HG03442 (cell line): ENCODE data around the gene CRELD2.

Experiments used
- ATAC-seq: cut with Tn5 transposase; IDR thresholded peaks from one replicate; pipeline ENCODE4 v1.9.1; 2021; ENCODE audit warnings: mild to moderate bottlenecking, moderate library complexity; ENCODE audit not compliant: unreplicated experiment

CRELD2 gene

GRCh38 chr22:49910229-49911155, 7.9 kb upstream of the CRELD2 start:
- ATAC-seq, result no peak

- ATAC-seq, result no peak
Measured at GRCh38 chr22:49911881-49912625, 6.4 kb upstream of the CRELD2 start.

- ATAC-seq, result no peak
Measured at GRCh38 chr22:49913026-49913425, 5.4 kb upstream of the CRELD2 start.

- ATAC-seq, result no peak
Measured at GRCh38 chr22:49913446-49913845, 5.0 kb upstream of the CRELD2 start.

- ATAC-seq, result no peak
Measured at GRCh38 chr22:49914256-49914655, 4.2 kb upstream of the CRELD2 start.

- ATAC-seq, result no peak
Measured at GRCh38 chr22:49915610-49916009, 2.8 kb upstream of the CRELD2 start.

- no peak for ATAC-seq
Measured at GRCh38 chr22:49916831-49917230, 1.6 kb upstream of the CRELD2 start.

GRCh38 chr22:49918911-49919881, 762 bp downstream of the CRELD2 start:
- no peak for ATAC-seq

- no peak for ATAC-seq
Measured at GRCh38 chr22:49920859-49921258, 2.4 kb downstream of the CRELD2 start.

- ATAC-seq, result no peak
Measured at GRCh38 chr22:49921508-49922278, 3.3 kb downstream of the CRELD2 start.

GRCh38 chr22:49922484-49922883, 4.0 kb downstream of the CRELD2 start:
- no peak for ATAC-seq

- no peak for ATAC-seq
Measured at GRCh38 chr22:49922926-49923325, 4.5 kb downstream of the CRELD2 start.

- ATAC-seq, result no peak
Measured at GRCh38 chr22:49923445-49923844, 5.0 kb downstream of the CRELD2 start.

- ATAC-seq, result no peak
Measured at GRCh38 chr22:49924113-49924833, 5.8 kb downstream of the CRELD2 start.

GRCh38 chr22:49925525-49926128, 7.2 kb downstream of the CRELD2 start:
- ATAC-seq, result no peak

GRCh38 chr22:49926916-49927315, 8.5 kb downstream of the CRELD2 start:
- no peak for ATAC-seq

- ATAC-seq, result no peak
Measured at GRCh38 chr22:49927483-49928184, 9.2 kb downstream of the CRELD2 start.

GRCh38 chr22:49928185-49928495, 9.7 kb downstream of the CRELD2 start:
- no peak for ATAC-seq
